Spinal cord (tissue), 10 donors: ENCODE measurements around the gene IGF2R. TPM values are rescaled to one million over a fixed set of nuclear protein-coding genes. Genes with fewer than 3 reads are reported as not detected.
"Not testable (repeated sequence)": the region's sequence is repeated elsewhere in the genome, so short reads cannot be mapped to it uniquely, and the experiment has no call there.

Source experiments
- DNase-seq, 6 donors: peaks; one replicate each; pipeline versions ENCODE4 v3.0.0 to v3.0.0-alpha.2; 2013 to 2015; ENCODE audit warnings: low spot score in 6 of 6, low read depth in 4 of 6
- H3K27ac ChIP-seq: one replicate; pipeline ENCODE4 v1.5.1; 2013; ENCODE audit warnings: low read depth, low read length, control low read depth
- H3K27me3 ChIP-seq: one replicate; pipeline ENCODE4 v1.6.1; 2013; ENCODE audit warnings: low read length; ENCODE audit not compliant: control insufficient read depth, insufficient read depth
- H3K36me3 ChIP-seq: one replicate; pipeline ENCODE4 v1.6.1; 2013; ENCODE audit warnings: low read length; ENCODE audit not compliant: control insufficient read depth, insufficient read depth
- H3K4me1 ChIP-seq: one replicate; pipeline ENCODE4 v1.6.1; 2013; ENCODE audit warnings: low read length; ENCODE audit not compliant: control insufficient read depth, insufficient read depth
- H3K4me3 ChIP-seq: one replicate; pipeline ENCODE4 v1.5.1; 2013; ENCODE audit warnings: low read depth, low read length, control low read depth
- H3K9me3 ChIP-seq: one replicate; pipeline ENCODE4 v1.6.1; 2013; ENCODE audit warnings: low read length; ENCODE audit not compliant: control insufficient read depth, insufficient read depth
- WGBS: methylation state at CpG from one replicate; pipeline ENCODE4 v1.1.5; 2013; ENCODE audit warnings: missing lambda C conversion rate; ENCODE audit not compliant: insufficient coverage; 5-methylcytosine and 5-hydroxymethylcytosine counted together
- polyA plus RNA-seq, 2 donors: library from polyadenylated mRNA; unstranded; fragments of 120-200 nt; gene quantifications; one replicate each; pipeline ENCODE4 v1.2.1, GENCODE V29; 2013; ENCODE audit not compliant: insufficient read length in 2 of 2
- total RNA-seq, 2 donors: library from RNA; depleted of rRNA in 1 of 2; stranded (reverse); fragments of 120-200 nt in 1 of 2; fragments of >200 nt in 1 of 2; gene quantifications; one replicate each; pipeline versions ENCODE4 v1.2.3 to v1.2.4, GENCODE V29; 2013 to 2014
- donor health status: healthy.

The IGF2R gene
- total and polyA plus RNA-seq, 4 donors = 23.8 to 53.0 (median 31.1) TPM

DNA sequence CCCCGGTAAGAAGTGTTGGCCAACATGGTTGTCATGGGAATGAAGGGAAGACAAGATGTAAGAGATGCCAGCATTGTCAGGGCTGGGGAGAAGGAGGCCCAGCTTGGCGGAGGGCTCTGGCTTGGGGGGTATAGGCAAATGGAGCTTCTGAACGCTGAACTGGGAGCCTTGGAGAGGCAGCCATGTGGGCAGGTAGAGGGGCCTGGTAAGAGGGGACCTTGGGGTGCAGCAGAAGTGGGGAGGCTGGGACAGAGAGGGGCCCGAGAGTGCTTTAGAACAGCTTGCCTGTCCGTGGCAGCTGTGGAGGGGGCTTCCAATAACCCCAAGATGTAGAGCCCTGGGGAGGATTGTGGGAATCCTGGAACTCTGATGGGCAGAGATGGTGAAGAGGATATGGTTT lies 155.7 kb downstream of the IGF2R start:
- Histone ChIP-seq H3K27me3 (no peaks in the 10 kb centered on the region), H3K9me3 (no peaks in the 10 kb centered on the region), H3K4me3 (no peak overlapping the region), H3K4me1 (no peaks in the 10 kb centered on the region), H3K27ac (no peak overlapping the region), H3K36me3 (peaks cover 4% of the 10 kb centered on the region)
- WGBS = 88% methylated on average over 5 of the region's 5 CpGs
- no peak for DNase-seq

DNA sequence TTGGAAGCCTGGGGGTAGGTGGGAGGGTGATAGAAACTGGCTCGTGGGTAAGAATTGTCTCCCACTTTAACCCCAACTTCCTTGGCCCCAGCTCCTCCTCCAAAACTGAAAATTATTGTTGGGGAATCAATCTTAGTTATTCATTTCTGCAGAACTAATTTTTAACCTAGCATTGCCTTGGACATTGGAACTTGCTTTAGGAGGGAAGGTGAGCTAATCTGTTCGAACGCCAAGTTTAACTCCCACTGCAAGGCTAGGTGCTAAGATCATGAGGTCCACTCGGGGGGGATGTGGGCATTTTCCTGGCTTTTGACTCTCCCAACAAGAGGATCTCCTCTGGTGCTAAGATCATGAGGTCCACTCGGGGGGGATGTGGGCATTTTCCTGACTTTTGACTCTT lies 156.2 kb downstream of the IGF2R start:
- H3K27ac ChIP-seq, H3K27me3 ChIP-seq, H3K4me1 ChIP-seq, H3K4me3 ChIP-seq, DNase-seq, H3K36me3 ChIP-seq, H3K9me3 ChIP-seq: not testable (repeated sequence)
- 100% methylated on average over 2 of the region's 5 CpGs for WGBS

DNA sequence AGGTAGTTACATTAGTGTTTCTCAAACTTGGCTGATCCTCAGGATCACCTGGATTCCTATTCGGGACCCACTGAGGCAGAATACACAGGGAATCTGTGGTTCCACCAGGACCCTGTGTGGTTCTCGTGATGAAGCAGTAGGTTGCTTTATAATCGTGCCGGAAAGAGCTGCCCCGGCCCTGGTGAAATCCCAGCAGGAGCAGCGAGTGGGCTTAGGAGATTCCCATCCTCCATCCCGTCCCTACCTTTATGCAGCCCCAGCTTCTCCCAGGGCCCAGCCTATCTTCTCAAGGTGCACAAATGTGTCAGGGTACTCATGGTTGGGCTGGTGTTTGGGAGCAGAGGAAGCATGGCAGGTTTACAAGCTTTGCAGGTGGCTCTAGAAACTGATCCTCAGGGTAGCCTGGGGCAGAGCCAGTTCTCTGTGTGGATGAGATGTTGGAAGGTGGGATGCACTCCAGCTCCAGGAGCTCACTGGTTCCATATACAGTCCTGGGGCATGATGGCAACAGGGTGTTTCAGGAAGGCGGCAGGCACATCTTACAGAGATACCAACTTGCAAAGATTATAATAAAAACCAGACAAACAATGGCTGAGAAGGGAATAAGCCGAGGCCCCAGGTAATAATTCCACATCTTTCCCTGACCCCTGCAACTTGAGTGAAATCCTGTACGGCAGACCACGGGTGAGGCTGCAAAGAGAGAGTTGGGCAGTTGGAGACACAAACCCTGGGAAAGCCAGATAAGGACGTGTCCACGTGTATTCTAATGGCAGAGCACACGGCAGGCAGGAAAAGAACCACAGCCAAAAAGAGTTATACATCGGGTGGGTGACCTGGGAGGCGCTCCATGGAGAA lies 158.6 kb downstream of the IGF2R start:
- DNase-seq = no peak
- 91% methylated on average over 13 of the region's 16 CpGs for WGBS
- H3K27ac ChIP-seq = no peak overlapping the region
- H3K4me1 ChIP-seq = no peaks in the 10 kb centered on the region
- no peaks in the 10 kb centered on the region for H3K27me3 ChIP-seq
- H3K36me3 ChIP-seq = no peaks in the 10 kb centered on the region
- H3K4me3 ChIP-seq = no peak overlapping the region
- no peaks in the 10 kb centered on the region for H3K9me3 ChIP-seq

DNA sequence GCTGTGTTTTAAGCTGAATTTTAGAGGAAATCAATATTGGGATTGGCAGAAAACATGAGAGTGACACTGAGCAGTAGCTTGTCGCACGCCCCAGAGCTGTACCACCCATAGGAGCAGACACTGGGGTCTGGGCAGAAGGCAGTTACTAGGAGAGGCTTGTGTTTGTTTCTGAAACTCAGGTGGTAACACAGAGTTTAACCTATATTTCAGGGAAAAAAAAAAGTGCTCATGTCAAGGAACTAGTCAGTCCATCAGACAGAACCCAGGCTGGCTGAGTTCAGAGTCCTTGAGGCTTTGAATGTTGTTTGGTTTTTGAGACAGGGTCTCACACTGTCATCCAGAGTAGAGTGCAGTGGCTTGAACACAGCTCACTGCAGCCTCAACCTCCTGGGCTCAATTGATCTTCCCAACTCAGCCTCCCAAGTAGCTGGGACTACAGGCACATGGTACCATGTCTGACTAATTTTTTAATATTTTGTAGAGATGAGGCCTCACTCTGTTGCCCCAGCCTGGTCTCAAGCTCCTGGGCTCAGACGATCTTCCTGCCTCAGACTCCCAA lies 159.3 kb downstream of the IGF2R start:
- Histone ChIP-seq H3K27ac (no peak overlapping the region), H3K27me3 (no peaks in the 10 kb centered on the region), H3K9me3 (no peaks in the 10 kb centered on the region), H3K4me1 (no peaks in the 10 kb centered on the region), H3K36me3 (no peaks in the 10 kb centered on the region), H3K4me3 (no peak overlapping the region)
- 83% methylated on average over 3 of the region's 3 CpGs for WGBS
- no peak for DNase-seq

DNA sequence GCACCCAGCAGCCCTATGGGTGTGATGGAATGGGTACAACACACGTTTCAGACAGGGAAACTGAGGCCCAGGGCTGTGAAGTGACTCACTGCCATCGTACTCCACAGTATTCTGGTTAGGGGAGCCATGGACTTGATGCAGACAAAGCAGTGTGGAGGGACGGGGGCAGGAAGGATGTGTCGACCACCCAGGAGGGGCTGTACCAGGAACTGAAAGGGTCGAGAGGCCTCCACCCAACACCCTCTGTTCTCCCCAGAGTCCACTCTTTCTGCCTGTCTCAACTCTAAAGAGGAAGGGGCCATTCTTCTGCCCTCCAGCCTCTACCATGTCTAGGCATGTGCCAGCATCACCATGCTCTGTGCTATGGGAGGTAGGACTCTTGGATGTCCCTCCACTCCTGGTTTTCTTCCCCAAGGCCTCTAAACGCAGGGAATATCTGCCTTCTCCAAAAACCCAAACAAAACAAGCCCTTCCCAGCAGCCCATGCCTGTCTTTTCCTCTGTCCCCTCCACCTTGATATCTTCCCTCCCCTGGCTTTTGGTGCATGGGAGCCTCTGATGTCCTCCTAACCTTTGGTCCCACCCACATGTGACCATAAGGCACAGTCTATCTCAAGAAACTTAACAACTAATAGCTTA lies 160.1 kb downstream of the IGF2R start:
- Histone ChIP-seq H3K9me3 (no peaks in the 10 kb centered on the region), H3K36me3 (peaks cover 3% of the 10 kb centered on the region), H3K4me3 (no peak overlapping the region), H3K27me3 (no peaks in the 10 kb centered on the region), H3K27ac (no peak overlapping the region), H3K4me1 (no peaks in the 10 kb centered on the region)
- DNase-seq = no peak
- 80% methylated on average over 2 of the region's 6 CpGs for WGBS

DNA sequence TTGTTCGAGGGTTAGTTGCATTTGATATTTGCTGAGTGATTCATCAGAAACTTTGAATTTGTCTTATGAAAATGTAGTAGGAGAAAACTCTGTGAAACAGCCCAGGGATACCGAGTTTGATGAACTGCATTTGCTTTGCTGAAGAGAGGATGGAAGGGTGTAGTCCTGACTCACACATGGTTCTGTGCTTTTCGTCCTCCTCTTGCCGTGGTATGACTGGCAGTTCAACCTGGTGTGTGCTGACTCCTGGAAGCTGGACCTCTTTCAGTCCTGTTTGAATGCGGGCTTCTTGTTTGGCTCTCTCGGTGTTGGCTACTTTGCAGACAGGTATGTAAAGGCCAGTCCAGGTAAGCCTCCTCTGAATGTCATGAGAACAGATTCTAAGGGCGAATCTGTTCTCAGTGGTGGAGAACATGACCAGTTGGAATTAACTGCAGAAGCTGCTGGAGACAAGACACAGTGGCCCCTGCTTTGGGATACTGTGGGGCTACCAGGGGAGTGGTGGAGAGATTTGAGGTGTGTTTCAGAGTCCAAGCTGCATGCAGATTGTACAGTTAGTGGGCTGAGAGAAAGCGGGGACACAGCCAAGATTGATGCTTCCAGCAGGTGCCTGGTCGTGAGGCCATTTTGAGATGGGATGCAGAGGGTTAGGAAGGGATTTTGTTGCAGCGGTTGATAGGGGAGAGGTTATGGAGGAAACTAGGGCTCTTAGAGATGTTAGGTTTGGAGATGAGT lies 161.2 kb downstream of the IGF2R start:
- H3K4me3 ChIP-seq = no peak overlapping the region
- no peak overlapping the region for H3K27ac ChIP-seq
- WGBS = 97% methylated on average over 10 of the region's 10 CpGs
- H3K27me3 ChIP-seq = no peaks in the 10 kb centered on the region
- H3K36me3 ChIP-seq = peaks cover 5% of the 10 kb centered on the region
- H3K9me3 ChIP-seq = no peaks in the 10 kb centered on the region
- no peak for DNase-seq
- no peaks in the 10 kb centered on the region for H3K4me1 ChIP-seq

DNA sequence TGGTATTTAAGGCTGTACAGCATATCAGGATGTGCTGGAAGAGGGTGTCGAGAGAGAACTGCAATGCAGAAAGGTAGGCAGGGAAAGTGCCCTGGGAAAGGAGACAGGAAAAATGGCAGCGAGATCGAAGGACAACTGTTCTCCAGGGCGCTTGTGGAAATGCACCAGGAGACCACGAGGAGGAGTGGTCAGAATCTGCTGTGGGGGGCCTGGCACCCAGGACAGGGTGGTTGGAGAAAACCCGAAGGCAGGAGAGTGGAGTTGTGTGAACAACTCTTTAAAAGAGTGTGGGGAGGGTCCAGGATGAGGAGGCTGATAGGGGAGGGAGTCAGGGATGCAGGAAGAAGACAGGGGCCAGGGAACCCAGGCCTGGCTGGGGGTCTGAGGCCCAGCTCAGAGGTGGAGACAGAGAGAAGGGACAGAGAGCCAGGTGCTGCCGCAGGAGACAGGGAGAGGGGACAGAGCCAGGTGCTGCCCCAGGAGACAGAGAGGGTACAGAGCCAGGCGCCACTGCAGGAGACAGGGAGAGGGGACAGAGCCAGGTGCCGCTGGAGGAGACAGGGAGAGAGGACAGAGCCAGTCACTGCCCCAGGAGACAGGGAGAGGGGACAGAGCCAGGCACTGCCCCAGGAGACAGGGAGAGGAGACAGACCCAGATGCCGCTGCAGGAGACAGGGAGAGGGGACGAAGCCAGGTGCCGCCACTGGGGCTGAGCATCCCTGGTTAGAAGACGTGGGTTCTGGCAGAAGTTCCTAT lies 162.0 kb downstream of the IGF2R start:
- 90% methylated on average over 13 of the region's 13 CpGs for WGBS
- Histone ChIP-seq H3K9me3 (no peaks in the 10 kb centered on the region), H3K27me3 (no peaks in the 10 kb centered on the region), H3K27ac (no peak overlapping the region), H3K4me1 (peaks cover 2% of the 10 kb centered on the region), H3K36me3 (peaks cover 5% of the 10 kb centered on the region), H3K4me3 (no peak overlapping the region)
- no peak for DNase-seq

DNA sequence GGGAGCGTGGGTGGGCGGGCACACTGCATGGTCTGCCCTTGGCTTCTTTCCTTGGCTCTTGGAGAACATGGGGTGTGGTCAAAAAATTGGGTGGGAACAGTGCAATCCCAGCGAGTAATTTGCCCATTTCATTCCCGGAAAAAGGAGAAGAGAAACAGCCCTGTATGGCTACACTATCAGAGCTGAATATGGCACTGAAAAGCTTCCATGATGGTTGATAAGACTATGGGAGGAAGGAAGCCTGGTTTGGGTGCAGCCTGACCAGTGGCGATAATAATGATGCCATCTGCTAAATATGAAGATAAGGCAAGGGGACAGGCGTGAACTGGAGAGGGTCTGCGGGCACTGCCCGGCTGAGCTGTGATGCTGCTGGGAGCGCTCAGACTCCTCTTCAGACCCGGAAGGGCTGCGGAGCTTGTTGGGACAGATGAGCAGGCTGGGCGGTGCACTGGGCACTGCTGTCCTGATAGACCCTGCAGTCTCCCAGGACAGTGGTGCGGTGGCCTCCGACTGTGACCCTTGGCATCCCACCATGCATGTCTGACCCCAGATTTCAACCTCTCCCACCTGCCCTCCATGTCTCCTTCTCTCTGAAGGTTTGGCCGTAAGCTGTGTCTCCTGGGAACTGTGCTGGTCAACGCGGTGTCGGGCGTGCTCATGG lies 162.9 kb downstream of the IGF2R start:
- H3K4me3 ChIP-seq = no peak overlapping the region
- no peaks in the 10 kb centered on the region for H3K9me3 ChIP-seq
- no peak for DNase-seq
- WGBS = 95% methylated on average over 19 of the region's 19 CpGs
- no peaks in the 10 kb centered on the region for H3K27me3 ChIP-seq
- peaks cover 4% of the 10 kb centered on the region for H3K4me1 ChIP-seq
- H3K36me3 ChIP-seq = peaks cover 5% of the 10 kb centered on the region
- no peak overlapping the region for H3K27ac ChIP-seq

DNA sequence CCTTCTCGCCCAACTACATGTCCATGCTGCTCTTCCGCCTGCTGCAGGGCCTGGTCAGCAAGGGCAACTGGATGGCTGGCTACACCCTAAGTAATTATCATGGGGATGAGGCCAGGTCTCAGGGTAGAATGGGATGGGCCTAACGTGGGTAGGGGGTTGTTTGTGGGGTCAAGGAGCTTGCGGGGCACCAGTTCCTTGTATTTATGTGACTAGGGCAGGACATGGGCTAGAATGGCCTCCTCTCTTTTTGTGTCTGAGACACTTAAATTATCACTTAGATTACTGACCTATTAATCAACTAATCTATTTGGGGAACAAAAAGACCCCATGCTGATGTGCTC lies 163.4 kb downstream of the IGF2R start:
- Histone ChIP-seq H3K9me3 (no peaks in the 10 kb centered on the region), H3K4me1 (peaks cover 8% of the 10 kb centered on the region), H3K4me3 (no peak overlapping the region), H3K27me3 (no peaks in the 10 kb centered on the region), H3K36me3 (peaks cover 5% of the 10 kb centered on the region), H3K27ac (no peak overlapping the region)
- WGBS = 71% methylated on average over 3 of the region's 4 CpGs
- no peak for DNase-seq
